ENCODE measurements around the gene TIPIN.
A peak's percentile ranks its signal among the peaks of the same experiment; 100 is the strongest.
"Not testable (repeated sequence)": the region's sequence is repeated elsewhere in the genome, so short reads cannot be mapped to it uniquely, and the experiment has no call there.

Gene TIPIN

GRCh38 chr15:66356359-66357236, at the start of gene TIPIN:
Gene TIPIN (minus strand): TSS chr15:66356685. CDS start chr15:66352947, 3,738 bp downstream.
- DNase-seq (ENCODE audit: low spot score), result peak; percentile 95

GRCh38 chr15:66405615-66406014, 49.1 kb upstream of the TIPIN start:
- no peak for DNase-seq (ENCODE audit: low spot score)

GRCh38 chr15:66405007-66405406, 48.5 kb upstream of the TIPIN start:
- no peak for DNase-seq (ENCODE audit: low spot score)

DNA sequence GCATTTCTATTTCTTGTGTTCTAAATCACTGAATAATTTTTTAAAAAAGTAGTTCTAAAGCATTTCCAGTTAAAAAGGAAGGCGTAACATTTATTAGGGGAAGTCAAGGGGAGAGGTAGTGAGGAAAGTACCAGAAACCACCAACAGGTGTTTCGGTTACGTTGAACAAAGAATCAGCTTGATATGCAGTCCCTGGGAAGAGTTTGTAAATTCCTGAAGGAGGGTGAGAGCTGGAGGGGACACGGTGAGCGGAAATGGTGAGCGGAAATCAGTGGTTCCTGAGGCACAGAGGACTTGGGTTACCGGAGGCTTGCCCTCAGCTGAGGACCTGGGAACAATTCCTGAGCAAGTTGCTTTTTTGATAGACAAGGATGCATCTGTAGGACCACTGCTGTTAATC, 48.0 kb upstream of the TIPIN start:
- no peak for DNase-seq (ENCODE audit: low spot score)

GRCh38 chr15:66404122-66404521, 47.6 kb upstream of the TIPIN start:
- no peak for DNase-seq (ENCODE audit: low spot score)

DNA sequence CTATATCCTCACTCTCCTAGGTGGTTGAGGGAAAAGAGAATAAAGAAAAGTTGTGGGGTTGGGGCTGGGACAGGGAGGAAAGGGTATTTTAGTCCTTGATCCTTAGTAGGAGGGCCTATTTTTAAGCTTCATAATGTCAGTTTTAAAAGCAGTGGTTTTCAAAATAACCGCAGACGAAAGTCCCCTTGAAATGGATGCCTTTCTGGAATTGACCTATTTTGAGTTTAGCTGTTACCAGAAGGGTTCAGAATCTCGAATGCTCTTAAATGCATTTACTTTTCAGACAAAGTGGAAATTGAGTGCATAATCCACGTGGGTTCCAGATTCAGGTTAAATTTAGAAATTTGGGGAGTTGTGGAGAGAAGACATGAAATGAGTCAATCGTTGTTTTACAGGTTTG, 46.8 kb upstream of the TIPIN start:
- no peak for DNase-seq (ENCODE audit: low spot score)

DNA sequence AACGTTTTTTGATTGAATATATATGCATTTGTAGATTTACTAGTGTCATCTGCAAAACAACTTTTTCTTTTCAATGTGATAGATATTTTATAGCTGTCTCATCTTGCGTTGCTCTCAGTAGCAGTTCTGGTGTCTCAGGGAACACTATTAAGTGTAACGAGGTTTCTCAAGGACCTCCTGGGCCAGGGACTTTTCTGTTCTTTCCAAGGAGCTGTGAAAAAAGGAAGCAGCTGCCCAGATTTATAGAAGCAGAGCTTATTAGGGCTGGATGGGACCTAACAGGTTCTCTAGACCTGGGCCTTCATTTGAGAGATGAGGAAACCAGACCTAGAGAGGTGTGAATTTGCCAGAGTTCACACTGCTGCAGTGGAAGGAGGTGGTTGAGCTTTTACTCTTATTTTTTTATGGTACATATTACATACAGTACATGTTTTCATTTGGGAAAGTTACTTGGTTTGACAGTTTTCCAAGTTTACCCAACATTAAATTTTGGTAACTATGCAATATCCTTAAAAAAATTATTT, 46.3 kb upstream of the TIPIN start:
- DNase-seq (ENCODE audit: low spot score), result no peak

GRCh38 chr15:66401130-66402021, 44.9 kb upstream of the TIPIN start:
- no peak for DNase-seq (ENCODE audit: low spot score)

DNA sequence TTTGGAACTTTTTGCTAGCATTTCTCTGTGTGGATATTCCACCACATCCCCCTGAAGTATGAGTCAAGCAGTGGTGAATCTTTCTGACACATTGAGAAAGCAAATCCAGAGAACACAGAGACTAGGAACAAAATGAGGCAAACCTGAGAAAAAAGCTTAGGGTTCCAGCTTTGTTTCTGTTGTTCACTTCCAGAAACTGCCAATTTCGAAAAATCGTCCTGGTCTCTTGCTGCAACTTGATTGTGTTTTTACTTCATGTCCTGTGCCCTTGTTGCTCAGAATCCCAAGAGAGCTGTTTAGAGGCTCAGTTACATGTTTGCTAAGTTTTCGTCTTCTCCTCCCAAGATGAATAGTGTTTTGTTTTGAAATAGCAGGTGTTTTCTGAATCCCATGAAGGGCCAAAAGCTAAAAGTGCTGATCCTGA, 43.9 kb upstream of the TIPIN start:
- no peak for DNase-seq (ENCODE audit: low spot score)

- no peak for DNase-seq (ENCODE audit: low spot score)
Observed at GRCh38 chr15:66399276-66399675, 42.8 kb upstream of the TIPIN start.

DNA sequence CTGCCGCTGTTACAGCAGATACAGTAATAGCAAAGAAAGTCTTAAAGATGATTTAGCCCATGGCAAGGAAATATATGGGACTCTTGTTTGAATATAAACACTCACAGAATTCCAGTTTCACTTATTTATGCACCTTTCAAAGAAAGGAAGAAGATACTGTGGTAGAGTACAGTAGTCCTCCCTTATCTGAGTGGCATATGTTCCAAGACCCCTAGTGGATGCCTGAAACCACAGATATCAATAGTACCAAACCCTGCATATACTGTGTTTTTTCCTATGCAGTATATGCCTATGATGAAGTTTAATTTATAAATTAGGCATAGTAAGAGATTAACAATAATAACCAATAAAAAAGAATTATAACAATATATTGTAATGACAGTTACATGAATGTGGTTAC, 38.4 kb upstream of the TIPIN start:
- no peak for DNase-seq (ENCODE audit: low spot score)

DNA sequence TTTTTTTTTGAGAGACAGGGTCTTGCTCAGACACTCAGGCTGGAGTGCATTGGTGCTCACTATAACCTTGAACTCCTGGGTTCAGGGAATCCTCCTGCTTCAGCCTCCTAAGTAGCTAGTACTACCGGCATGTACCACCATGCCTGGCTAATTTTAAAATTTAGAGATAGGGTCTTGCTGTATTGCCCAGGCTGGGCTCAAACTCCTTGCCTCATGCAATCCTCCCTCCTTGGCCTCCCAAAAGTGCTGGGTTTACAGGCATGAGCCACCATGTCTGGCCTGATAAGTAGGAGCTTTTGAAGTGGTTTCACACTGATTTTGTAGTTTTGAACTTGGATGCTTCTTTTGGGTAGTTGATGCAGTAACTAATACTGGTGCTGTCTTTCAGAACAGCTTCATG, 38.0 kb upstream of the TIPIN start:
- no peak for DNase-seq (ENCODE audit: low spot score)

DNA sequence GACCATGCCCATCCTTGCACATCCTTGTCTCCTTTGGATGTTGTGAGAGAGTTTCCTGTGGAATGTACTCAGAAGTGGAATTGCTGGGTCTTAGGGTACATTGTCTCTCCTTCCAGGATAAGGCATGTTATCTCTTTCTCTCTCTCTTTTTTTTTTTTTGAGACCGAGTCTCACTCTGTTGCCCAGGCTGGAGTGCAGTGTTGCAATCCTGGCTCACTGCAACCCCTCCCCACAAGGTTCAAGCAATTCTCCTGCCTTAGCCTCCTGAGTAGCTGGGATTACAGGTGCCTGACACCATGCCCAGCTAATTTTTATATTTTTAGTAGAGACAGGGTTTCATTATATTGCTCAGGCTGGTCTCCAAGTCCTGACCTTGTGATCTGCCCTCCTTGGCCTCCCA, 36.6 kb upstream of the TIPIN start:
- DNase-seq (ENCODE audit: low spot score), result not testable (repeated sequence)

DNA sequence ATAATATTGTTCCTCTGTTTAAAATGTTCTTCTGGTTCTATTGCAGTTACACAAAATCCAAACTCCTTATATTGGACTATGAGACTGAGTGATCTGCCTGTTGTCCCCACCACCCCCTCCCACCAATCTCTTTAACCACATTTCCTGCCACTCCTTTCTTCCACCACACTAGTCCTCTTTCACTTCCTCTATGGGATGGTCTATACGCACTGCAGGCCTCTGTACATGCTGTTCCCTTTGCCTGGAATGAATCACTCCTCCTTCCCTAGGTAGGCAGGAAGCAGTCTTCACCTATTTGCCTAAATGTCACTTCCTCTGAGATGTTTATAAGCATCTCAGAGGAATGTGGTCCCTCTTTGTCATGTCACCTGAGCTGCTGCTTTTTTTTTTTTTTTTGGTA, 34.2 kb upstream of the TIPIN start:
- DNase-seq (ENCODE audit: low spot score), result peak; percentile 54

- peak; percentile 63 for DNase-seq (ENCODE audit: low spot score)
Observed at GRCh38 chr15:66389859-66390381, 33.4 kb upstream of the TIPIN start.

DNA sequence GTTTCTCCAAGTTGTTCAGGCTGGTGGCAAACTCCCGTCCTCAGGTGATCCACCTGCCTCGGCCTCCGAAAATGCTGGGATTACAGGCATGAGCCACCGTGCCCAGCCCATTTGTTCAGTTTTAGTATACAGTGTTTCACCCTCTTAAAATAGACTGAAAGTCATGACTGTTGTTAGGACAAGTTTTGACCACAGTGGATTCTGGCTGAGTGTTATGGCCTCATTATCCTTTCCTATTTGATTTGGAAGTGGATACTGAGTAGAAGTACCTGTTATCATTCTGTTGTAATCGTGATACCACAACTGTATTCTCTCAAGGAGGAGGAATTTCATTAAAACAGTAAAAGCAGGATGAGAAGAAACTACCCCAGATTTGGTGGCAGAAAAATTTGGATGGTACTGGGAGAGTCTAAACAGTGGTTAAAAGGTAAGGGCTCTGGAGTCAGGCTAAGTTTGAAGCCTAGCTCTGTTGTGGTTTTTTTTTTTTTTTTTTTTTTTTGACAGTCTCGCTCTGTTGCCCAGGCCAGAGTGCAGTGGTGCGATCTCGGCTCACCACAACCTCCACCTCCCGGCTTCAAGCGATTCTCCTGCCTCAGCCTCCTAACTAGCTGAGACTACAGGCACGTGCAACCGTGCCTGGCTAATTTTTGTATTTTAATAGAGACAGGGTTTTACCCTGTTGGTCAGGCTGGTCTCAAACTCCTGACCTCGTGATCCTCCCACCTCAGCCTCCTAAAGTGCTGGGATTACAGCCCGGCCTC, 32.8 kb upstream of the TIPIN start:
- DNase-seq (ENCODE audit: low spot score), result no peak

- no peak for DNase-seq (ENCODE audit: low spot score)
Observed at GRCh38 chr15:66388576-66388975, 32.1 kb upstream of the TIPIN start.

GRCh38 chr15:66388043-66388363, 31.5 kb upstream of the TIPIN start:
- DNase-seq (ENCODE audit: low spot score), result no peak

DNA sequence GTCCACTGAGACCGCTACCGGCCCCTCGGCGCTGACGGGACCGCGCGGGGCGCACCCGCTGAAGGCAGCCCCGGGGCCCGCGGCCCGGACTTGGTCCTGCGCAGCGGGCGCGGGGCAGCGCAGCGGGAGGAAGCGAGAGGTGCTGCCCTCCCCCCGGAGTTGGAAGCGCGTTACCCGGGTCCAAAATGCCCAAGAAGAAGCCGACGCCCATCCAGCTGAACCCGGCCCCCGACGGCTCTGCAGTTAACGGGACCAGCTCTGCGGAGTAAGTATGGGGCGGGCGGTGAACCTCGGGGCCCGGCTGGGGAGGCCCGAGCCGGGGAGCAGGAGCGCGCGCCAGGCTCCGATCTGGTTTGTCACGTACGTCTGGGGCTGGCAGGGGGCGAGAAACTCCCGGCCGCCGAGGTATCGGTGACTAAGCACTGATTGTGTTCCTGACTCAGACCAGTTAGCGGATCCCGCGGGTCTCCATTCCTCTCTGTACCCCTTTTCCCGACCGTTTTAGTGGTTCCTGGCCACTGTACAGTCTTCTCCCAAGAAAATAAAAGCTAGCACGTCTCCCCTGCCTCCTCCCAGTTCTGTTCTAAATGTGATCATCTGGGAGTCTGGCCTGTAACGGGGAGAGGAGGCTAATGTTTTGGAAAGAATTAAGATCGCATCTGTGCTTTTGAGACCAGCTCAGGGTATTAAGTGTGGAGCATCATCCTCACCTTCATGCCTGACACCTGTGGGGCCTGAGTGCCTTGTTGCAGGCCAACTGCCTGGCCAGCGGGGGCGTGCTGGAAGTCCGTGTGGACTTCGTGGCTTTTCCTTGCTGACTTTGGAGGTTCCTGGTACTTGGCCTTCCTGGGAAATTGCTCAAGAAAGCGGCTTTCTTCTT, 30.9 kb upstream of the TIPIN start:
- peak; percentile 69 for DNase-seq (ENCODE audit: low spot score)

DNA sequence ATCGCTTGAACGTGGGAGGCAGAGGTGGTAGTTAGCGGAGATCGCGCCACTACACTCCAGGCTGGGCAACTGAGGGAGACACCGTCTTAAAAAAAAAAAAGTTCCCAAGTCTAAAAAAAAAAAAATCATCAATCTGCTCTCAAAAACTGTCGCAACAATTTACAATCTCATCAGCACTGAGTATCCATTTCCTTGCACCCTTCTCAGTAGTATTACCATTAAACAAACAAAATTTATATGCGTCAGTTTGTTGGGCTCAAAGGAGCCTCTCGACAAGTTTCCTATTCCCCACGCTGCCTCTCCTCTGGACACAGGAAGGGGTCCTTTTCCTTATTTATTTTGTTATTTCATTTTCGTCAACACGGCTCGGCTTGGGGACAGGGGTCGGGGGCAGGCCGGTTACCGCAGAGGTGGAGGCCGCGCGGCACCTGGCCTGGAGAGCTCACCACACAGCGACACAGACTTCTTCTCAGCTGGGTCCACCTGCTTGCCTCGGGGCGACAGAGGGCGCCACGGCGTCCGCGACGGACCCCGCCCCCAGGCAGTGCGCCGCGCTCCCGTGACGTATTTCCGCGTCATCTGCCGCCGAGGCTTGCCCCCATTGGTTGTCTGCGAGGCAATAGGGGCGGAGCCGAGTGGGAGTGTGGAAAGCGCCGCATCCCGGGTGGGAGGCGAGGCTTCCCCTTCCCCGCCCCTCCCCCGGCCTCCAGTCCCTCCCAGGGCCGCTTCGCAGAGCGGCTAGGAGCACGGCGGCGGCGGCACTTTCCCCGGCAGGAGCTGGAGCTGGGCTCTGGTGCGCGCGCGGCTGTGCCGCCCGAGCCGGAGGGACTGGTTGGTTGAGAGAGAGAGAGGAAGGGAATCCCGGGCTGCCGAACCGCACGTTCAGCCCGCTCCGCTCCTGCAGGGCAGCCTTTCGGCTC, 30.0 kb upstream of the TIPIN start, which contains the start of gene MAP2K1:
Gene MAP2K1, plus strand, starts transcription at position 709 of the 920 bp plus-strand sequence. CDS start 436 bp downstream, outside the sequence.
- DNase-seq (ENCODE audit: low spot score), result peak; percentile 96
